ENCODE measurements around the gene LRMDA.
"Not testable (repeated sequence)": the region's sequence is repeated elsewhere in the genome, so short reads cannot be mapped to it uniquely, and the experiment has no call there.

The LRMDA gene

GRCh38 chr10:76115471-76116155 is 684.2 kb downstream of the LRMDA start:
- DNase-seq, result peak; percentile 63

- no peak for DNase-seq
These were observed 685.1 kb downstream of the LRMDA start for GRCh38 chr10:76116523-76116922.

DNA sequence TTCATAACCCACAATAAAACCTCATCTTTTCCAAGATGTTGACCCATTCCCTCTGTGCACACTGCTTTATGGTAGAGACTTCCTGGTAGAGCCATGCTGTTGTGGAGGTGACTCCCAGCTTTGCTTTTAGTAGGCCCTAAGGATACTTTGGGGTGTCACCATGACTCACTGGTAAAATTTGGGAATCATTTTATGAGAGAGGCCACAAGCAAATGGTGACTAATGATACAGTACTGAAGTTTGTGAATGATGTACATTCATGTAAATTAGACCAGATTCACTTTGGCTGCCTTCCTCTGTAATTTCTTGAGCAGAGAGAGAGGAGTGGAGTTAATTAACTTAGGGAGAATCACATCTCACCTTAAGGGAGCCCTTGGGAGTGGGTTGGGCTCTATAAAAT is 686.5 kb downstream of the LRMDA start:
- DNase-seq, result no peak

DNA sequence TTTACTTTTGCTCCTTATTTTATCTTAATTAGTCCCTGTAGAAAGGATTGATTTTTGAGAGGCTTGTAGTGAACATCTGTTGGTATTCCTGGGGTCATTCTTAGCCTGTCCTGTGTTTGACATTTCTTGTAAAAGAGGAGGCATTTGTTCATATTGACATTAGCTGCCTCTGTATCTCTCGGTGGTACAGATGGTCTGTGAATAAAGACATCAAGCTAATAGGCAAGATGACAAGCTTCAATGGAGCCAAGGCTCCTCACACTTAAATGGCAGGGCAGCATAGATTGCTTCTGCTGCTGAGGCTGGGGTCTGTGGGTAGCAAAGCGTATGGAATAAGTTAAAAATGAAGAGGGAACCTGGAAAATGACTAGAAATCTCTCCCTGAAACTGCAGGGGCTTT is 687.6 kb downstream of the LRMDA start:
- DNase-seq, result no peak

DNA sequence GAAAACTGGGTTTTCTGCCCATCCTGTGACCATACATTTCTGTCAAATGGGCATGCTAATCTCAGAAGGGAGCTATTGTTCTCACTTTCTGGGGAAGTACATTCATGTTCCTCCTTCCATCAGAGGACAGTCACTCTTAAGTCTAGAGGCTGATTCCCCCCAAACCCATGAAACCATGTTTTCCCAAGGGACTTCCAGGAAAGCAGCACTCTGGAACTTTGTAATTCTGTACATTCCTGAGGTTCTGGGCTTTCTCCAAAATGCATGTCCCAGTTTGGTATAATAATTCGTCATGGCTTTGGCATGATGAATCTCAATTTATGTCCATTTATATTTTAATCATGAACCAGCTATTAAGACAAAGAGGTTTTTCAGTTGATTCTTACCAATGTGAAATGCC is 688.1 kb downstream of the LRMDA start:
- DNase-seq, result no peak

DNA sequence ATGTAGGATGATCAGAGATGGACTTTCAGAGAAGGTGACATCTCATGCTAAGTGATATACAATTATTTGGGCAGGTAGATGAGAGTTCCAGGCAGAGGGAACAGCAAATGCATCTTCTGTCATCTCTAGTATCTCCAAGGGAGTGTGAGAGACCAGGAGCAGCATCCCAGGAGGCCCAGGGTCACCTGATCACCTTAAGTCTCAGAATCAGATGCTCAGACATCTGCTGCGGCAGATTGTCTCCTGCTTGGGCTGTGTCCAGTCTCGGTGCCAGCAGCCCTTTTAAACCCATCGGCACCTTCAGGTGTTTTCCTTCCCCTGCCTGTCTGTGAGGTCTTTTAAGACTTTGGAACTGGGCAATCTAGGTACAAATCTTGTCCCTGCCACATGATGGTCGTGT is 690.6 kb downstream of the LRMDA start:
- DNase-seq, result peak; percentile 17

DNA sequence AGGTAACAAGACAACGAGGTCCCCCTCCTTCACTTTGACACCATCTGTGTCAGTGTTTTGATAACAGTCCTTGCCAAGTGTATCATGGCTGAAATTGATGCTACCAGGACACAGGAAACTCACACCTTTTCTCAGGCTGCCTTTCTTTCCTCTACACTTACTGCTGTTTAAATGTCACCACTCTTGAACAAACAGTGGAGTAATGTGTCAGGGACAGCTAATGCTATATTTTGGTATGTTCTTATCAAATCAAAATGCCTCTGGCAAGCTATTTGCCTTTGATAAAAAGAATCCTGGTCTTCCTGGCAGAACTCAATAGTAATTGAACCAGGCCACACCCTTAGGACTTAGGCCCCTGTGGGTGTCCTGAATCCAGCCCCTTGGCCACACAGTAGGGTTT is 692.9 kb downstream of the LRMDA start:
- DNase-seq, result peak; percentile 35

DNA sequence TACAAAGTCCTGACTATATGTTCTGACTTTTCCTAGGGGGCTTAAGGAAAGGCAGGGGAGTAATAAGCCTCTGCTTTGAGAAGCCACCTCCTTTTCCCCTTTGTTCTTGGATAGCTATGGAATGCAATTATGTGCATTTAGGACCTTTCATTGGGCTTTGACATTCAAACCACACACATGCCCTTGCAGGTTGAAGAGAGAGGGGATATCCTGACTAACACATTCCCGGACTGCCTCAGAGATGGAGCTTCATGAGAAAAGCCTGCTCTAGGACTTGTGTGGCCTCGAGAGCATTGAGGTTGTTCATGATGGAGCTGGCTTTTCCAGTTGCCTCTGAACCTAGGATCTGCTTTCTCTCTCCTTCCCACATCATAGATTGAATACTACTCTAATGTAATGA is 694.5 kb downstream of the LRMDA start:
- DNase-seq, result no peak

DNA sequence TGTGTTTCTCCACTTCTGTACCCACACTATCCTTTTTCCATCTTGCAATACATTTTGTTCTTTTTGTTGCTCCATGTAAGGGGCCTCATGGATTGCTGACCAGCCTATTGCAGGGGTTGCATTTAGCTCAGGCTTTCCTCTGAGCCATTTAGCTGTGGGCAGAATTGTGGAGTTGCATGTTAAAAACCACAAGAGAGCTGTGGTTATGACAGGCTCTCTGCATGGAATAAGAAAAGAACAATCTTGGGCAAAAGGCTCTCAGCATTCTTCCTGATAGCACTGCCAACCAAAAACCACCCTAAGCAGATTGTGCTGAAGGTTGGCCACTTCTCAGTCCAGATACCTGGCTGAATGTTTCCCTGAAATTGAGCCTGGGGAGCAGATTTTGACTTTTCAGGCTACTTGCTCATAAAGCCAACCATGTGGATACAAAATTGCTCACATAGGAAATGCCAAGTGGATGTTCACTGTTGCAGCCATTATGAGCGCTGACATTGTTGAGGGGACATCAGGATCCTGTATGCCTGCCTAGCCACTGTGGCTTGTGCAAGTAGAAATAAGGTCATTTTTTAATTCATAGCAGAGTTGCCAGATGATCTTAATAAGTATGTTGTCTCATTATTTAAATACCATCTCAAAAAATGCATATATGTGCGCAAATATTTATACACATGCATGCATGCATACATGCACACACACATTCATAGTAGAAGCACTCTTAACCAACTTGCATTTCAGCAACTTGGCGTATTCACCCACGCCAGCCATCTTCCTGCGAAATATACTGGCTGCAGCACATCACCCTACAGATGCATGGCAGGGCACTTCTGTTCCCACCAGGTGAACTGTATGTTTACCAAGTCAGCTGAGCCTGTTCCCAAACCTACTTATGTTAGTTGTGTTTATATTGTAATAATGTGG is 695.4 kb downstream of the LRMDA start:
- no peak for DNase-seq

GRCh38 chr10:76127984-76128589 is 696.7 kb downstream of the LRMDA start:
- no peak for DNase-seq

GRCh38 chr10:76129213-76129612 is 697.8 kb downstream of the LRMDA start:
- DNase-seq, result no peak

- no peak for DNase-seq
These were observed 699.5 kb downstream of the LRMDA start for GRCh38 chr10:76130892-76131291.

GRCh38 chr10:76133597-76134255 is 702.3 kb downstream of the LRMDA start:
- no peak for DNase-seq

DNA sequence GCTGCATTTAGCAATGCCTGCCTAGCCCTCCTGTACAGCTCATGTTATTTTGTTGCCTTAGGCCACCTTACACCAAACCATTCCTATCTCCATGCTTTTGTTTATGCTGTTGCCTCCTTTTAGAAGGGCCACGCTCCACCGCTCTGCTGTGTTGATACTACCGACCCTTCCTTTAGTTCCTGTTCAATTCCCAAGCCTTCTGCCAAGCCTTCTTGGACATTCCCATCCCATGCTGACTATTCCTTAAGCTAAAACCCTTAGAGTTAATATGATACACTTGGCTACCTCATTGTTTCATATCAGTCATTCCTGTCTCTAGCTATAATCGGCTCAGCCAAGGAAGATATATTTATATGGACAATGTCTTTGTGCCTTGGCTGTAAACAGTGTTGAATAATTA is 705.5 kb downstream of the LRMDA start:
- no peak for DNase-seq

DNA sequence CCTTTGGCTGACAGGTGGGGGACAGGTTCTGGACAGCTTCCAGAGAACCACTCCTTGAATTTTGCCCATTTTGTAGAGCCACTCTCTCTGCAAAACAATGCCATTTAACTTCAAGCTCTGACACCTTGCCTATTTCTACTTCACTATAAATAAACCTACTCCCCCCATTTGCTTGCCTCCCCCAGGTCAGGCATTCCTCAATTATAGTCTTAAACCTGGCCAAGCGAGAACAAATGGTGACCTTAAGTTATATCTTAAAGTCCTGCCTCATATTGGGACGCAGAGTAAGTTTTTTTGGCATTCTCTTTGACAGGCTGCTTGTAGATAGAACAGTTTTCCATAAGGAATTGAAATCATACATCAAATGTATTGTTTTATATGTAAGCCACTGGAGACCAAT is 706.9 kb downstream of the LRMDA start:
- DNase-seq, result no peak

DNA sequence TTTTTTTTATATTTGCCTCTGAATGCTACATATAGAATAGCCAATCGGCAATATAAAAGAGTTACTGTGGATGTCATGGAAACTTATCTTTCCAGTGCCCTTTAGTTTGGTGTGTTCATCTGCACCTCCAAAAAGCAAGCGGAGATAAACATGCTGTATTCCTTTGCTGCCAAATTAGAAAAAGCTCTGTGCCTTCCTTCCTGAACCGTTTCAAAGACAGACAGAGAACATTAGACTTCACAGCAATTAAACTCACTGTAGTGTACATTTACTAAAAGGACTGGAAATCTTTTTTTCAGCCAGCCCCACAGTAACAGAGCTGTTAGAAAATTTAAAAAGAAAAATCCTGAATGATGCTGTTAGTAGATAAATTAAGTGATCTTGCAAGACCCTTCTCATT is 707.5 kb downstream of the LRMDA start:
- DNase-seq, result no peak

DNA sequence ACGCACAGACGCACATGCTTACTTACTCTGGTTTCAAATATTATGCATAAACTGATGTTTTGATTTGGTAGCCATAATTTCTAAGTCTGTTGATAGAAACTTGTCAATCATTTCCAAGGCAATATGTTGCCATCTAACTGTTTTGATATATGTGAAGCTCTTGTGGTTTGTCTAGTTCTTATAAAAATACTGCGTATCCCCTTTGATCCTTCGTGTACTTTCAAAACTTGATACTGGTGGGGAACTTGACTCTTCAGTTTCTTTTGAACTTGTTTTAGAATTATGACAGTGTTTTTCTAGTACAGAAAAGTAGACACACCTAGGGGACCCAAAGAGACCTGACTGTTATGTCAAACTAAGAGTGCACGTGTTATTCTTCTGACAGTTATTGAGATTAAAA is 708.0 kb downstream of the LRMDA start:
- no peak for DNase-seq

DNA sequence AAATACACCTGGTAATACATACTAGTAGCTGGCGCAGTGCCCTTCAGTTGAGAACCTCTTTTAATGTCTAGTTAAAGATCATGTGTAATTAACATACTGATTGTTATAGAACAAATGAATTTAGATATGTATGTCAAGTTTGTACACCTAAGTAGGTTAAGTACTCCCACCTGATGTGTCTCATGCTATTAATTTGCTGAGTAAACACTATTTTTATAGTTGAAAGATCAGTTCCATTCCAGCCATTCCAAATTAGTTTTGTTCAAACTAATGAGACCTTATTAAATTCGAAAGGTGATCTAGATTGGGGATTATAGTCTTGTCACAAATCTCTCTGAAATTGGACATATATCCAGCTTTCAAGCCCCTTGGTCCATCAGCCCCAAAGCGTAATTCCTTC is 710.0 kb downstream of the LRMDA start:
- DNase-seq, result no peak

DNA sequence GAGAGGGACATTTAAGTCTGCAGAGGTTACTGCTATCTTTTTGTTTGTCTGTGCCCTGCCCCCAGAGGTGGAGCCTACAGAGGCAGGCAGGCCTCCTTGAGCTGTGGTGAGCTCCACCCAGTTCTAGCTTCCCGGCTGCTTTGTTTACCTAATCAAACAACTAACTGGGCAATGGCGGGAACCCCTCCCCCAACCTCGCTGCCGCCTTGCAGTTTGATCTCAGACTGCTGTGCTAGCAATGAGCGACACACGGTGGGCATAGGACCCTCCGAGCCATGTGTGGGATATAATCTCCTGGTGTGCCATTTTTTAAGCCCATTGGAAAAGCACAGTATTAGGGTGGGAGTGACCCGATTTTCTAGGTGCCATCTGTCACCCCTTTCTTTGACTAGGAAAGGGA is 716.8 kb downstream of the LRMDA start:
- not testable (repeated sequence) for DNase-seq

GRCh38 chr10:76149182-76149581 is 717.8 kb downstream of the LRMDA start:
- no peak for DNase-seq

DNA sequence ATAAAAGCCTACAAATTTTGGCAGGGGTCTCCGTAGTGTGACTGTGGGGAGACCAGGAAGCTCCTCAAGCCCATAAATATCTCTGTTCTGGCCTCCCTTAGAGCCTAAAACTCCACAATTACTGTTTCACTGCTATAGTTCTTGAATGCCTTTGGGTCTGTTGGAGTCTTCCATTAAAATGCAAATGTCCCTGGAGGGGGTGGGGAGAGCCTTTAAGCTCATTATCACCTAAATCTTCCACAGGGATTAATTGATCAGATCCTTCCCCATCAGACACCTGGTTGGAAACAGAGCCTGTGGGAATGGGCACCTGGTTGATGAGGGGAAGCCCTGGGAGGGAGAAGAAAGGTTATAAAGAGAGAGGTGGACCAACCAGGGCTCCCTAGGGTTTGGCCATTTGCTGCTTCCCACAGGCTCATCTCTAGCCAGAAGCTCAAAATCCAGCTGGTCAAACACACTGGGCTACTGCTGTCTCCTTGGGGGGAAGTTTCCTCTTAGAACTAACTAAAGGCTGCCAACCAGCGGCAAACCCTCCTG is 718.2 kb downstream of the LRMDA start:
- no peak for DNase-seq

DNA sequence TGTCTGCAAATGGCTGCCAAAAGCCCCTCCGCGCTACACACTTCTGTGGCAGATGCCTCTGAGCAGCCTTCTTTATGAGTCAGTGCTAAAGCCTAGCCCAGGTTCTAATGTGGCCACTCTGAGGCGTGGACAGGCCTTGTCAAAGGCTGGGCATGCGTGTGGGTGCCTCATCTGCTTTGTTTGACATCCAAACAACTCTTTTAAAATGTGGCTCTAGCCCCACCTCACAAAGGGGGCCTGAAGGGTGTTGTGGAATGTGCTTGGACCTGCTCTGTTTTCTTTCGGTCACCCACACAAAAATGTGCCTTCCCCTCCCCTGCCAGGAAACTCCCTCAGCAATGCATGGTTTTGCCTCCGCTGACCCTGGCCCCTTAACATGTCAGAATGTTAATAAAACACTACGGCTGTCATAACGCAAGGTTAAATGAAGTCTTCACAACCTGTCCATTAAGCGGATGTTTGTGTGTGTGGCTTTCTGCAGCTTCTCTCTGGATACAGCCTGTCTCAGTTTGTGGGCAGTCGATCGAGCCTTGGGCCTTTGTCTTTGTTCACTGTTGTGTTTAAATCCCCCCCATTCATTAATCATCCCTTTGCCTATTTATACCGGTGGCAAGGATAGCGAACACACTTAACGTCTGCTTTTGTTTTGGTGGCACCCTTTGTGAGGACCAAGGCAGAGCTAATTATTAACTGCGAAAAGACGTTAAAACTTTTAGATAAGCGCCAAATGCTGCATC is 718.9 kb downstream of the LRMDA start:
- no peak for DNase-seq

Measured in NCI-H2171 (cell line).